ENCODE data around the gene RAB7B. TPM values are rescaled to one million over a fixed set of nuclear protein-coding genes. Genes with fewer than 3 reads are reported as not detected.

The RAB7B gene
- total RNA-seq, 1 donor from 2014 or later: 4.4 TPM

DNA sequence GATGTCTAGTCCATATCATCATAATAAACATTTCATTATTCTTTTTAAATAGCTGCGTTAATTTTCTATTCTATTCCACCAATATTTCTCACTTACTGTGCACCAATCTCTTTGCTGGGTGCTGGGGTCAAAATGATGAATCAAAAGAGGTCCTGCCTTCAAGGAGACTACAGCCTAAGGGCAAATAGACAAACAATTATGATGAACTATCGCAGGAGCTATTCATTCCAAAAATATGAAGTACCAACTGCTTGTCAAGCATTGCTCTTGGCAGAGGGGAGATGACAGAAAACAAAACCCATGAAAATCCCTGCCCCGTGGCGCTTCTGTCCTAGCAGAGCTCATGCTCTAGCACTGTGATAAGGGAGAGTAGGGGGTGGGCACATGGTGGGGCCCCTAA lies 31.1 kb downstream of the RAB7B start:
- no peak overlapping the region for H3K27ac Mint-ChIP-seq (ENCODE audit: unreplicated experiment)
- H3K4me3 Mint-ChIP-seq: no peak overlapping the region
- peaks cover 4% of the 10 kb centered on the region for H3K36me3 Mint-ChIP-seq (ENCODE audit: low read depth)
- no peaks in the 10 kb centered on the region for H3K27me3 Mint-ChIP-seq (ENCODE audit: low read depth)
- H3K9me3 Mint-ChIP-seq: peaks cover 16% of the 10 kb centered on the region
- no peak for DNase-seq (ENCODE audit: low read depth, low spot score)
- TF ChIP-seq, protein P1, sequence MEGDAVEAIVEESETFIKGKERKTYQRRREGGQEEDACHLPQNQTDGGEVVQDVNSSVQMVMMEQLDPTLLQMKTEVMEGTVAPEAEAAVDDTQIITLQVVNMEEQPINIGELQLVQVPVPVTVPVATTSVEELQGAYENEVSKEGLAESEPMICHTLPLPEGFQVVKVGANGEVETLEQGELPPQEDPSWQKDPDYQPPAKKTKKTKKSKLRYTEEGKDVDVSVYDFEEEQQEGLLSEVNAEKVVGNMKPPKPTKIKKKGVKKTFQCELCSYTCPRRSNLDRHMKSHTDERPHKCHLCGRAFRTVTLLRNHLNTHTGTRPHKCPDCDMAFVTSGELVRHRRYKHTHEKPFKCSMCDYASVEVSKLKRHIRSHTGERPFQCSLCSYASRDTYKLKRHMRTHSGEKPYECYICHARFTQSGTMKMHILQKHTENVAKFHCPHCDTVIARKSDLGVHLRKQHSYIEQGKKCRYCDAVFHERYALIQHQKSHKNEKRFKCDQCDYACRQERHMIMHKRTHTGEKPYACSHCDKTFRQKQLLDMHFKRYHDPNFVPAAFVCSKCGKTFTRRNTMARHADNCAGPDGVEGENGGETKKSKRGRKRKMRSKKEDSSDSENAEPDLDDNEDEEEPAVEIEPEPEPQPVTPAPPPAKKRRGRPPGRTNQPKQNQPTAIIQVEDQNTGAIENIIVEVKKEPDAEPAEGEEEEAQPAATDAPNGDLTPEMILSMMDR (conservative IDR thresholded peaks at IDR 0.05): no peak
- peaks cover 42% of the 10 kb centered on the region for H3K4me1 Mint-ChIP-seq

DNA sequence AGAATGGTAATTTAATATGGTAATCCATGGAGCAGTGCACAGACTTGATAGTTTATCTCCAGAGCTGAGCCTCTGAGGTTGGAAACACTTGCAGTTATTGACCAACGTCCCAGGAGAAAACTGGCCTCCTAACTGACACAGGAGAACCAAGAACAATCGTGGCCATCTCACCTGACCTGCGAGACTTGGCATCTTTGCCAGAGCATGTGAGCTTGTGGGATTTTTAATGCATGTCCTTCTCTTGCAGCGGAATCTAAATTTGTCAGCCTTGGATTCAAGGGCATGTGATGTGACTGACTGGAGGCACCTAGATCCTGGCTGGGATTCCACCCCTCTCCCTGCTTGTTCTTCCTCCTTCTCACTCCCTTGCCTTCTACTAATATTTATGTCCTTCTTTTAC lies 32.1 kb downstream of the RAB7B start:
- H3K36me3 Mint-ChIP-seq (ENCODE audit: low read depth): peaks cover 4% of the 10 kb centered on the region
- no peak overlapping the region for H3K4me3 Mint-ChIP-seq
- TF ChIP-seq, protein P1 (conservative IDR thresholded peaks at IDR 0.05): no peak
- peaks cover 16% of the 10 kb centered on the region for H3K9me3 Mint-ChIP-seq
- peak overlapping the region; percentile 55 for H3K27ac Mint-ChIP-seq (ENCODE audit: unreplicated experiment)
- H3K27me3 Mint-ChIP-seq (ENCODE audit: low read depth): no peaks in the 10 kb centered on the region
- DNase-seq (ENCODE audit: low read depth, low spot score): no peak
- peaks cover 32% of the 10 kb centered on the region for H3K4me1 Mint-ChIP-seq

DNA sequence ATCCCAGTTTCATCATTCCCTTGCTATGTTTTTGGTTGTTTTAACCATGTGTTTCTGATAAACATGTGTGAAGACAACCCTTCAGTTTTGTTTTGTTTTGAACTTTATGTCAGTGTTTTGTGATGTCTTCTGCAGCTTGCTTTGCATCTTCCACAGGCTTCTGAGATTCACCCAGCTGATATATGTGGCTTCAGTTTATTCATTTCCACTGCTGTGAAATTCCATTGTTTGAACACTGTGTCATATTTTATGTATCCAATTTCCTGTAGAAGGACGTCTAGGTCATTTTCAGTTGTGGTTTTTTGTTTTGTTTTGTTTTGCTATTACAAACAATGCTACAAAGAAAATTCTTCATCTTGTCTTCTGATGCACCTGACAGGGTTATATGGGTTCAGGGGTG lies 32.7 kb downstream of the RAB7B start:
- Mint-ChIP-seq H3K27me3 (ENCODE audit: low read depth) (no peaks in the 10 kb centered on the region), H3K9me3 (peaks cover 16% of the 10 kb centered on the region), H3K27ac (ENCODE audit: unreplicated experiment) (no peak overlapping the region), H3K4me1 (peaks cover 34% of the 10 kb centered on the region), H3K36me3 (ENCODE audit: low read depth) (peaks cover 4% of the 10 kb centered on the region), H3K4me3 (no peak overlapping the region)
- TF ChIP-seq, protein P1 (conservative IDR thresholded peaks at IDR 0.05): no peak
- no peak for DNase-seq (ENCODE audit: low read depth, low spot score)

DNA sequence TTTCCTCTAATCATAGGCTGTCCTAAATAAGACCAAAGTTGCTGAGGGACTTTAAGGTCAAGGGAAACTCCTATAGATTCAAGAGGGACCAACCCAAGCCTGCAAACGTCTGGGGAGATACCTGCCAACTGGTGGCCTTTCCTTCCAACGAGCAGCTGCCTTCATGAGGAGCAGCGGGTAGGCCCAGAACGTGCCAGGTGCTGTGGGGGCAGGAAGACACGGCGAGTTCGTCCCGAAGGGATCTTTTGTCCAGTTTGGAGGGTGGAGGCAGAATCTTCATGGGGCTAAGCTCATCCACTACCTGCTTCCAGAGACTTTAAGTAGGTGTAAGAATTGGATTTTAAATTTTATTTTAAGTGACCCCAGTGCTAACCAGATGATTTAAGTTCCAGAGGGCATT lies 34.0 kb downstream of the RAB7B start:
- no peak overlapping the region for H3K4me3 Mint-ChIP-seq
- no peaks in the 10 kb centered on the region for H3K36me3 Mint-ChIP-seq (ENCODE audit: low read depth)
- no peak for DNase-seq (ENCODE audit: low read depth, low spot score)
- H3K27me3 Mint-ChIP-seq (ENCODE audit: low read depth): no peaks in the 10 kb centered on the region
- no peak overlapping the region for H3K27ac Mint-ChIP-seq (ENCODE audit: unreplicated experiment)
- peaks cover 6% of the 10 kb centered on the region for H3K9me3 Mint-ChIP-seq
- TF ChIP-seq, protein P1 (conservative IDR thresholded peaks at IDR 0.05): no peak
- H3K4me1 Mint-ChIP-seq: peaks cover 34% of the 10 kb centered on the region

DNA sequence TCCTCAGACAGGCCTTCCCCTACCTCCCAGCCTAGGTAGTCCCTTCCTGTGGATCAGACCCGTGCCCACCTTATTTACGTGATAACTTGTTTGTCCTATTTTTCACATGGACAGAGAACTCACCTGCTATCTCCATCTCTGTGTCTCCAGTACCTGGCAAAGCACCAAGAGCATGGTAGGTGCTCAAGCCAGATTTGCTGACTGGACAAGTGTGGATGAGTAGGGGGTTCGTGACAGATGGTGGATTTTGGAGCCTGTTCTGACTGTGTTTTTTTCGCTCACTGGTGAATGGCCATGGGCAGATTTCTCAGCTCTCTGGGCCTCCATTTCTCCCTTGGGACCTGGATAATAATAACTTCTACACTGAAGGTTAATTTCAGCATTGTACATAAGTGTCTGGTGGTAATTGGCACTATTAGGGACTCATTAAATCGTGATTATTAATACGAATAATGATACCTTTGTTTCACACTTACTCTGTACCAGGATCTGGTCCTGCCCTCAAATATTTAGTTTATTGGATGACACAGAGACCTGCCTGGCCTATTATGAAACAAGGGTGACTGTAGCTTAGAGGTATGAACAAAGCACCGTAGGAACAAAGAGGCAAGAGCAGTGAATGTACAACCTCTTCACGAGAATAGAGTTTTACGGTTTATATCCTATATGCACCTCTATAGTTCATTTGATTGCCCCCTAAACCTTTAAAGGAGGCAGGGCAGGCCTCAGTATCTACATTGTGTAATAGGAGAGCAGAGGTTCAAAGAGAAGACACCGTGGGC lies 35.5 kb downstream of the RAB7B start:
- H3K27ac Mint-ChIP-seq (ENCODE audit: unreplicated experiment): peak overlapping the region; percentile 60
- no peak for DNase-seq (ENCODE audit: low read depth, low spot score)
- no peaks in the 10 kb centered on the region for H3K27me3 Mint-ChIP-seq (ENCODE audit: low read depth)
- TF ChIP-seq, protein P1 (conservative IDR thresholded peaks at IDR 0.05): no peak
- no peaks in the 10 kb centered on the region for H3K36me3 Mint-ChIP-seq (ENCODE audit: low read depth)
- peaks cover 20% of the 10 kb centered on the region for H3K4me1 Mint-ChIP-seq
- H3K4me3 Mint-ChIP-seq: no peak overlapping the region
- H3K9me3 Mint-ChIP-seq: no peaks in the 10 kb centered on the region
